Measurements from ENCODE around the gene ATP6V0D1.

DNA sequence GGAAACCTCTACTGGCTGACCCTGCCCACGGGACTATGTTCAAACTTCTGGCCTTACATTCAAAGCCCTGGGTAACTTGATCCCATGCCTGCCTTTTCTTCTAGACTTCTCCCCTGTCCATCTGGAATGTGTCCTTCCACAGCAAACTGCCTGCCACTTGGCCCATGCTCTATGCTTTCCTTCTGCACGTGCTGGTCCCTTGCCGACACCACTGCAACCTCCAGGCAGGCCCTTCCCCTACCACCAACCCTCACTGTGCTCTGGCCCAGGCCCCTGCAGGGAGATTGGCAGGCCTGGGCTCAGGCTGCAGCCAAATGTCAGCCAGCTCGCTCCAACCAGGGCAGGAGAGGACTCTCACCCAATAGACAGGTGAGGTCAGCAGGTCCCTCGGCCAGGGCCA lies 39.0 kb downstream of the ATP6V0D1 start:
- TF ChIP-seq CTCF (IDR thresholded peaks at IDR 0.05) (no peak), POLR2A (IDR thresholded peaks at IDR 0.05) (no peak)
